Activated CD8-positive, alpha-beta memory T cell treated with anti-CD3 and anti-CD28 coated beads, Interleukin-2, amount 50 U/mL, for 1 hour (primary cell): ENCODE results near the gene TIMM17A.

ENCODE experiments used
- DNase-seq: peaks from one replicate; pipeline ENCODE4 v3.0.0-alpha.2; 2020; ENCODE audit errors: extremely low read depth

Gene TIMM17A

GRCh38 chr1:201983380-201983805 is 28.1 kb downstream of the TIMM17A start:
- no peak for DNase-seq

GRCh38 chr1:201984446-201984845 is 29.1 kb downstream of the TIMM17A start:
- DNase-seq = no peak

GRCh38 chr1:201985355-201985754 is 30.1 kb downstream of the TIMM17A start:
- DNase-seq = no peak

- DNase-seq = no peak
These were observed 33.3 kb downstream of the TIMM17A start for GRCh38 chr1:201988601-201989000.

- no peak for DNase-seq
These were observed 34.2 kb downstream of the TIMM17A start for GRCh38 chr1:201989354-201990128.

- no peak for DNase-seq
These were observed 35.1 kb downstream of the TIMM17A start for GRCh38 chr1:201990427-201990826.

- DNase-seq = no peak
These were observed 44.4 kb downstream of the TIMM17A start for GRCh38 chr1:201999625-202000238.

GRCh38 chr1:202002507-202002906 is 47.2 kb downstream of the TIMM17A start:
- no peak for DNase-seq

GRCh38 chr1:202004711-202005110 is 49.4 kb downstream of the TIMM17A start:
- no peak for DNase-seq

GRCh38 chr1:202005958-202006357 is 50.7 kb downstream of the TIMM17A start:
- no peak for DNase-seq

- no peak for DNase-seq
These were observed 52.0 kb downstream of the TIMM17A start for GRCh38 chr1:202007304-202007703.

- no peak for DNase-seq
These were observed 52.6 kb downstream of the TIMM17A start for GRCh38 chr1:202007805-202008489.

- no peak for DNase-seq
These were observed 54.2 kb downstream of the TIMM17A start for GRCh38 chr1:202009326-202010179.

- DNase-seq = no peak
These were observed 55.1 kb downstream of the TIMM17A start, which contains the start of gene ELF3 for GRCh38 chr1:202010180-202011015. TSS of gene ELF3 (plus strand) at chr1:202010587. CDS start at chr1:202011137, 550 bp downstream.

- DNase-seq = no peak
These were observed 56.7 kb downstream of the TIMM17A start for GRCh38 chr1:202011994-202012393.

GRCh38 chr1:202012544-202013478 is 57.5 kb downstream of the TIMM17A start:
- no peak for DNase-seq

GRCh38 chr1:202013603-202014002 is 58.3 kb downstream of the TIMM17A start:
- no peak for DNase-seq

GRCh38 chr1:202014060-202014459 is 58.8 kb downstream of the TIMM17A start:
- no peak for DNase-seq

- DNase-seq = no peak
These were observed 59.8 kb downstream of the TIMM17A start for GRCh38 chr1:202014915-202015661.
